Effector memory CD8-positive, alpha-beta T cell (primary cell): Measurements from ENCODE around the gene STPG1.

ENCODE experiments used
- ATAC-seq: fragments of 150-1000 bp; cut with Tn5 transposase; replicated peaks from 2 replicates; pipeline ENCODE4 v1.10.0; 2021; ENCODE audit warnings: mild to moderate bottlenecking, moderate library complexity
- DNase-seq, 3 experiments: peaks; one replicate each; pipeline ENCODE4 v3.0.0; 2021
- H3K27ac Mint-ChIP-seq, 2 donors: one replicate each; pipeline ENCODE4 v1.8.0; 2022; ENCODE audit warnings: mild to moderate bottlenecking in 2 of 2, mixed read lengths in 2 of 2, moderate library complexity in 2 of 2
- H3K27me3 Mint-ChIP-seq, 2 donors: one replicate each; pipeline ENCODE4 v1.8.0; 2022; ENCODE audit warnings: mixed read lengths in 2 of 2
- H3K36me3 Mint-ChIP-seq: one replicate; pipeline ENCODE4 v1.8.0; 2022; ENCODE audit warnings: mild to moderate bottlenecking, moderate library complexity, mixed read lengths; ENCODE audit not compliant: insufficient read depth
- H3K4me1 Mint-ChIP-seq, 2 donors: one replicate each; pipeline ENCODE4 v1.8.0; 2022; ENCODE audit warnings: low read depth in 2 of 2, mixed read lengths in 2 of 2
- H3K4me3 Mint-ChIP-seq, 2 donors: one replicate each; pipeline ENCODE4 v1.8.0; 2022; ENCODE audit warnings: mild to moderate bottlenecking in 2 of 2, mixed read lengths in 2 of 2, moderate library complexity in 2 of 2
- H3K9me3 Mint-ChIP-seq, 2 donors: one replicate each; pipeline ENCODE4 v1.8.0; 2022; ENCODE audit warnings: mixed read lengths in 2 of 2

Gene STPG1

GRCh38 chr1:24329797-24330543 is 83.6 kb downstream of the STPG1 start:
- H3K9me3 Mint-ChIP-seq, result no peaks in the 10 kb centered on the region

GRCh38 chr1:24329331-24329730 is 84.3 kb downstream of the STPG1 start:
- no peak overlapping the region for H3K4me3 Mint-ChIP-seq
- H3K9me3 Mint-ChIP-seq, result no peaks in the 10 kb centered on the region
- peaks cover 0 to 29% of the 10 kb centered on the region in 2 donors for H3K27me3 Mint-ChIP-seq
- DNase-seq (no peak), ATAC-seq (no peak)
- H3K27ac Mint-ChIP-seq, result peak overlapping the region in 1 of 2 donors; percentile 30
- H3K4me1 Mint-ChIP-seq, result no peaks in the 10 kb centered on the region
- H3K36me3 Mint-ChIP-seq, result no peaks in the 10 kb centered on the region

More at GRCh38 chr1:24329797-24330543, 83.6 kb downstream of the STPG1 start:
- Mint-ChIP-seq H3K4me1 (no peaks in the 10 kb centered on the region), H3K27ac (peak overlapping the region in 1 of 2 donors; percentile 54), H3K36me3 (no peaks in the 10 kb centered on the region), H3K4me3 (no peak overlapping the region), H3K27me3 (peaks cover 0 to 31% of the 10 kb centered on the region in 2 donors)
- ATAC-seq (no peak), DNase-seq (no peak)

GRCh38 chr1:24327891-24328290 is 85.7 kb downstream of the STPG1 start:
- Mint-ChIP-seq H3K4me3 (no peak overlapping the region), H3K36me3 (no peaks in the 10 kb centered on the region), H3K27ac (no peak overlapping the region), H3K4me1 (peaks cover 0 to 2% of the 10 kb centered on the region in 2 donors), H3K9me3 (no peaks in the 10 kb centered on the region), H3K27me3 (peaks cover 0 to 24% of the 10 kb centered on the region in 2 donors)
- no peak for DNase-seq
- no peak for ATAC-seq

GRCh38 chr1:24327486-24327885 is 86.1 kb downstream of the STPG1 start:
- H3K27me3 Mint-ChIP-seq, result peaks cover 0 to 24% of the 10 kb centered on the region in 2 donors
- ATAC-seq (no peak), DNase-seq (no peak)
- no peaks in the 10 kb centered on the region for H3K36me3 Mint-ChIP-seq
- H3K4me3 Mint-ChIP-seq, result no peak overlapping the region
- peaks cover 0 to 4% of the 10 kb centered on the region in 2 donors for H3K4me1 Mint-ChIP-seq
- H3K27ac Mint-ChIP-seq, result no peak overlapping the region
- H3K9me3 Mint-ChIP-seq, result no peaks in the 10 kb centered on the region

- Mint-ChIP-seq H3K36me3 (peaks cover 10% of the 10 kb centered on the region), H3K27ac (no peak overlapping the region), H3K9me3 (no peaks in the 10 kb centered on the region), H3K4me1 (peaks cover 11 to 16% of the 10 kb centered on the region in 2 donors), H3K4me3 (no peak overlapping the region), H3K27me3 (peaks cover 0 to 20% of the 10 kb centered on the region in 2 donors)
- no peak for DNase-seq
- no peak for ATAC-seq
Observed at GRCh38 chr1:24325587-24326449, 87.8 kb downstream of the STPG1 start.

- no peak overlapping the region for H3K4me3 Mint-ChIP-seq
- no peak overlapping the region for H3K27ac Mint-ChIP-seq
- DNase-seq (no peak), ATAC-seq (no peak)
- H3K9me3 Mint-ChIP-seq, result no peaks in the 10 kb centered on the region
- peaks cover 7 to 30% of the 10 kb centered on the region in 2 donors for H3K27me3 Mint-ChIP-seq
- H3K4me1 Mint-ChIP-seq, result peaks cover 17 to 24% of the 10 kb centered on the region in 2 donors
- peaks cover 10% of the 10 kb centered on the region for H3K36me3 Mint-ChIP-seq
Observed at GRCh38 chr1:24324903-24325302, 88.7 kb downstream of the STPG1 start.

- no peak for ATAC-seq
- Mint-ChIP-seq H3K9me3 (no peaks in the 10 kb centered on the region), H3K36me3 (peaks cover 10% of the 10 kb centered on the region), H3K27me3 (peaks cover 23 to 46% of the 10 kb centered on the region in 2 donors), H3K4me3 (peak overlapping the region in 1 of 2 donors; percentile 86), H3K4me1 (peaks cover 28 to 38% of the 10 kb centered on the region in 2 donors), H3K27ac (no peak overlapping the region)
- DNase-seq, result no peak
Observed at GRCh38 chr1:24323281-24323680, 90.3 kb downstream of the STPG1 start.

- Mint-ChIP-seq H3K4me1 (peaks cover 28 to 38% of the 10 kb centered on the region in 2 donors), H3K36me3 (peaks cover 10% of the 10 kb centered on the region)
- no peak for ATAC-seq
Observed at GRCh38 chr1:24322470-24323177, 91.0 kb downstream of the STPG1 start.

GRCh38 chr1:24321697-24322469 is 91.7 kb downstream of the STPG1 start:
- Mint-ChIP-seq H3K27me3 (peaks cover 37 to 59% of the 10 kb centered on the region in 2 donors), H3K4me3 (peak overlapping the region; percentile 85 to 86), H3K27ac (peak overlapping the region; percentile 54 to 80), H3K36me3 (peaks cover 10% of the 10 kb centered on the region), H3K4me1 (peaks cover 28 to 38% of the 10 kb centered on the region in 2 donors), H3K9me3 (no peaks in the 10 kb centered on the region)
- ATAC-seq (peak; percentile 89), DNase-seq (peak; percentile 65 to 73 (median 68))

More at GRCh38 chr1:24322470-24323177, 91.0 kb downstream of the STPG1 start:
- peaks cover 30 to 52% of the 10 kb centered on the region in 2 donors for H3K27me3 Mint-ChIP-seq
- H3K4me3 Mint-ChIP-seq, result peak overlapping the region; percentile 85 to 86
- DNase-seq, result no peak
- H3K9me3 Mint-ChIP-seq, result no peaks in the 10 kb centered on the region
- peak overlapping the region; percentile 54 to 80 for H3K27ac Mint-ChIP-seq

- peaks cover 10% of the 10 kb centered on the region for H3K36me3 Mint-ChIP-seq
- no peaks in the 10 kb centered on the region for H3K9me3 Mint-ChIP-seq
- ATAC-seq, result no peak
- peak overlapping the region; percentile 85 to 86 for H3K4me3 Mint-ChIP-seq
- peak overlapping the region in 1 of 2 donors; percentile 54 for H3K27ac Mint-ChIP-seq
- peaks cover 28 to 38% of the 10 kb centered on the region in 2 donors for H3K4me1 Mint-ChIP-seq
- peaks cover 44 to 59% of the 10 kb centered on the region in 2 donors for H3K27me3 Mint-ChIP-seq
- DNase-seq, result no peak
Observed at GRCh38 chr1:24321126-24321525, 92.5 kb downstream of the STPG1 start.

- peak overlapping the region in 1 of 2 donors; percentile 0 for H3K27ac Mint-ChIP-seq
- no peaks in the 10 kb centered on the region for H3K9me3 Mint-ChIP-seq
- H3K4me3 Mint-ChIP-seq, result peak overlapping the region in 1 of 2 donors; percentile 85
- peaks cover 10% of the 10 kb centered on the region for H3K36me3 Mint-ChIP-seq
- H3K27me3 Mint-ChIP-seq, result peaks cover 56 to 66% of the 10 kb centered on the region in 2 donors
- ATAC-seq, result no peak
- DNase-seq, result no peak
- peaks cover 28 to 38% of the 10 kb centered on the region in 2 donors for H3K4me1 Mint-ChIP-seq
Observed at GRCh38 chr1:24319962-24320361, 93.6 kb downstream of the STPG1 start.

GRCh38 chr1:24319312-24319863 is 94.2 kb downstream of the STPG1 start, which contains the start of gene GRHL3:
Gene GRHL3, plus strand, starts transcription at chr1:24319357. Its CDS starts 195 bp downstream, at chr1:24319552.
- ATAC-seq (no peak), DNase-seq (no peak)
- H3K4me1 Mint-ChIP-seq, result peaks cover 28 to 38% of the 10 kb centered on the region in 2 donors
- H3K27me3 Mint-ChIP-seq, result peaks cover 57 to 67% of the 10 kb centered on the region in 2 donors
- peak within 1 kb of the TSS in 1 of 2 donors; percentile 0 for H3K27ac Mint-ChIP-seq
- H3K36me3 Mint-ChIP-seq, result peaks cover 10% of the 10 kb centered on the region
- H3K4me3 Mint-ChIP-seq, result peak within 1 kb of the TSS; percentile 20 to 85
- H3K9me3 Mint-ChIP-seq, result no peaks in the 10 kb centered on the region
